ACC112 (cell line): ENCODE data around the gene GPR156.
"Not testable (repeated sequence)": the region's sequence is repeated elsewhere in the genome, so short reads cannot be mapped to it uniquely, and the experiment has no call there.

Experiments
- H2AFZ ChIP-seq: fragments of 200-600 bp; sonication (generic); one replicate; pipeline ENCODE4 v1.6.0; 2017; ENCODE audit warnings: antibody characterized with exemption, low read length; ENCODE audit not compliant: unreplicated experiment
- H3K27ac ChIP-seq: fragments of 200-600 bp; sonication (generic); 2 replicates; pipeline ENCODE4 v1.5.1; 2014; ENCODE audit warnings: low read depth, mild to moderate bottlenecking, antibody characterized with exemption, low read length, moderate library complexity
- H3K27me3 ChIP-seq: fragments of 200-600 bp; sonication (generic); 2 replicates; pipeline ENCODE4 v1.6.1; 2014; ENCODE audit warnings: mild to moderate bottlenecking, antibody characterized with exemption, low read length, moderate library complexity, mixed read lengths; ENCODE audit not compliant: insufficient read depth
- H3K36me3 ChIP-seq: fragments of 200-600 bp; sonication (generic); 2 replicates; pipeline ENCODE4 v1.6.1; 2016; ENCODE audit warnings: mild to moderate bottlenecking, antibody characterized with exemption, low read length, moderate library complexity, mixed read lengths; ENCODE audit not compliant: insufficient read depth
- H3K4me1 ChIP-seq: fragments of 200-600 bp; sonication (generic); one replicate; pipeline ENCODE4 v1.6.1; 2016; ENCODE audit warnings: low read length, mixed read lengths; ENCODE audit not compliant: insufficient read depth, unreplicated experiment, control insufficient read depth
- H3K4me3 ChIP-seq: fragments of 200-600 bp; sonication (generic); 2 replicates; pipeline ENCODE4 v1.5.1; 2014; ENCODE audit warnings: mild to moderate bottlenecking, low read depth, low read length
- H3K79me2 ChIP-seq: fragments of 200-600 bp; sonication (generic); one replicate; pipeline ENCODE4 v1.6.0; 2016; ENCODE audit warnings: low read length; ENCODE audit not compliant: control insufficient read depth, unreplicated experiment, insufficient read depth

GPR156 gene

GRCh38 chr3:120224237-120224636 lies 60.8 kb downstream of the GPR156 start:
- no peaks in the 10 kb centered on the region for H3K36me3 ChIP-seq
- no peaks in the 10 kb centered on the region for H3K79me2 ChIP-seq
- no peaks in the 10 kb centered on the region for H3K4me1 ChIP-seq
- no peaks in the 10 kb centered on the region for H3K27me3 ChIP-seq
- H3K4me3 ChIP-seq, result no peak overlapping the region
- H3K27ac ChIP-seq, result no peak overlapping the region
- no peak overlapping the region for H2AFZ ChIP-seq

DNA sequence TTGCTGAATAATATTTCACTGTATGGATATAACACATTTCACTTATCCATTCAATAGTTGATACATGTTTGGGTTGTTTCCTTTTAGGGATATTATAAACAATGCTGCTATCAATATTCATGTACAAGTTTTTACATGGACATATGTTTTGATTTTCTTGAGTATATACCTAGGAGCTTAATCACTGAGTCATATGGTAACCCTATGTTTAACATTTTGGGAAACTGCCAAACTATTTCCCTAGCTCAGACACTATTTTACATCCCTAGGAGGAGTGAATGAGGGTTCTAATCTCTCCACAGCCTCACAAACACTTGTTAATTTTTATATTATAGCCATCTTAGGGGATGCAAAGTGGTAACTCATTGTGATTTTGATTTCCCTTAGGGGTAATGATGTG lies 66.0 kb downstream of the GPR156 start:
- no peak overlapping the region for H3K4me3 ChIP-seq
- no peaks in the 10 kb centered on the region for H3K79me2 ChIP-seq
- H3K36me3 ChIP-seq, result no peaks in the 10 kb centered on the region
- H2AFZ ChIP-seq, result no peak overlapping the region
- peaks cover 10% of the 10 kb centered on the region for H3K4me1 ChIP-seq
- no peaks in the 10 kb centered on the region for H3K27me3 ChIP-seq
- no peak overlapping the region for H3K27ac ChIP-seq

- not testable (repeated sequence) for H3K36me3 ChIP-seq, H3K79me2 ChIP-seq, H3K4me3 ChIP-seq, H2AFZ ChIP-seq, H3K27me3 ChIP-seq, H3K27ac ChIP-seq
- H3K4me1 ChIP-seq, result peaks cover 15% of the 10 kb centered on the region
Observed at GRCh38 chr3:120216633-120217032, 68.4 kb downstream of the GPR156 start.

GRCh38 chr3:120214176-120214575 lies 70.8 kb downstream of the GPR156 start:
- H3K27ac ChIP-seq, result no peak overlapping the region
- no peaks in the 10 kb centered on the region for H3K27me3 ChIP-seq
- H3K36me3 ChIP-seq, result no peaks in the 10 kb centered on the region
- peak overlapping the region; percentile 5 for H2AFZ ChIP-seq
- H3K79me2 ChIP-seq, result no peaks in the 10 kb centered on the region
- H3K4me1 ChIP-seq, result peaks cover 15% of the 10 kb centered on the region
- no peak overlapping the region for H3K4me3 ChIP-seq

- H3K36me3 ChIP-seq, result no peaks in the 10 kb centered on the region
- no peak overlapping the region for H2AFZ ChIP-seq
- no peak overlapping the region for H3K4me3 ChIP-seq
- peaks cover 15% of the 10 kb centered on the region for H3K4me1 ChIP-seq
- H3K27me3 ChIP-seq, result no peaks in the 10 kb centered on the region
- H3K27ac ChIP-seq, result no peak overlapping the region
- no peaks in the 10 kb centered on the region for H3K79me2 ChIP-seq
Observed at GRCh38 chr3:120212505-120212904, 72.5 kb downstream of the GPR156 start.

DNA sequence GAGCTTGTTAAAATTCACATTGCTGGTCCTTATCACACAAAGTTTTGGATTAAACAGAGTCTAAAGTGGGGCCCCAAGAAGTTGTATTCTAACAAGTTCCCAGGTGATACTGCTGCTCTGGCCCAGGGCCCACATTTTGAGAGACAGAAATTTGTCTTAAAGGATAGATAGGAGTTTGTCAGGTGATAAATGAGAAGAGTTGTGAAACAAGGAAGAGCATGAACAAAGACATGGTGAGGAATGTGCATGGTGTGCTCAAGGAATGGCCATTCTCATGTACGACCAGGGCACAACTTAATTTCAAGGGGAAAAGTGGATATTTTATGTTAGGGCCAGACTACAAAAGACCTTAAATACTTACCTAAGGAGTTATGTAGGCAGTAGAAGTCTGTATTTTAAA lies 75.6 kb downstream of the GPR156 start:
- Histone ChIP-seq H2AFZ (no peak overlapping the region), H3K27me3 (no peaks in the 10 kb centered on the region), H3K79me2 (no peaks in the 10 kb centered on the region), H3K4me1 (peaks cover 9% of the 10 kb centered on the region), H3K36me3 (no peaks in the 10 kb centered on the region), H3K4me3 (no peak overlapping the region), H3K27ac (no peak overlapping the region)

GRCh38 chr3:120204338-120204737 lies 80.7 kb downstream of the GPR156 start:
- Histone ChIP-seq H2AFZ (no peak overlapping the region), H3K4me3 (no peak overlapping the region), H3K36me3 (no peaks in the 10 kb centered on the region), H3K79me2 (no peaks in the 10 kb centered on the region), H3K27me3 (no peaks in the 10 kb centered on the region), H3K4me1 (peaks cover 9% of the 10 kb centered on the region), H3K27ac (no peak overlapping the region)

- H2AFZ ChIP-seq, result no peak overlapping the region
- H3K27ac ChIP-seq, result no peak overlapping the region
- no peaks in the 10 kb centered on the region for H3K36me3 ChIP-seq
Observed at GRCh38 chr3:120203621-120204020, 81.4 kb downstream of the GPR156 start.

GRCh38 chr3:120203016-120203415 lies 82.0 kb downstream of the GPR156 start:
- no peaks in the 10 kb centered on the region for H3K79me2 ChIP-seq
- H3K4me3 ChIP-seq, result no peak overlapping the region
- H3K27me3 ChIP-seq, result no peaks in the 10 kb centered on the region
- H2AFZ ChIP-seq, result no peak overlapping the region
- no peak overlapping the region for H3K27ac ChIP-seq
- H3K36me3 ChIP-seq, result no peaks in the 10 kb centered on the region
- H3K4me1 ChIP-seq, result peaks cover 9% of the 10 kb centered on the region

More at GRCh38 chr3:120203621-120204020, 81.4 kb downstream of the GPR156 start:
- Histone ChIP-seq H3K4me1 (peaks cover 9% of the 10 kb centered on the region), H3K79me2 (no peaks in the 10 kb centered on the region), H3K4me3 (no peak overlapping the region), H3K27me3 (no peaks in the 10 kb centered on the region)

DNA sequence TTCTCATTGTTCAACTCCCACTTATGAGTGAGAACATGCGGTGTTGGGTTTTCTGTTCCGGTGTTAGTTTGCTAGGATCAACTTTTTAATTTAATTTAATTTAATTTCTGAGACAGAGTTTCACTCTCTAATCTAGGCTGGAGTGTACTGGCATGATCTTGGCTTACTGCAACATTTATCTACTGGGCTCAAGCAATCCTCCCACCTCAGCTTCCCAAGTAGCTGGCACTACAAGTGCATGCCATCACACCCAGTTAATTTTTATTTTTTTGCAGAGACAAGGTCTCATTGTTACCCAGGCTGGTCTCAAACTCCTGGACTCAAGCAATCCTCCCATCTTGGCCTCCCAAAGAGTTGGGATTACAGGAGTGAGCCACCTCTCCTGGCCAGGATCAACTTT lies 82.7 kb downstream of the GPR156 start:
- H3K4me1 ChIP-seq, result peaks cover 9% of the 10 kb centered on the region
- H3K27me3 ChIP-seq, result no peaks in the 10 kb centered on the region
- no peak overlapping the region for H3K27ac ChIP-seq
- no peak overlapping the region for H2AFZ ChIP-seq
- no peaks in the 10 kb centered on the region for H3K36me3 ChIP-seq
- no peak overlapping the region for H3K4me3 ChIP-seq
- no peaks in the 10 kb centered on the region for H3K79me2 ChIP-seq

DNA sequence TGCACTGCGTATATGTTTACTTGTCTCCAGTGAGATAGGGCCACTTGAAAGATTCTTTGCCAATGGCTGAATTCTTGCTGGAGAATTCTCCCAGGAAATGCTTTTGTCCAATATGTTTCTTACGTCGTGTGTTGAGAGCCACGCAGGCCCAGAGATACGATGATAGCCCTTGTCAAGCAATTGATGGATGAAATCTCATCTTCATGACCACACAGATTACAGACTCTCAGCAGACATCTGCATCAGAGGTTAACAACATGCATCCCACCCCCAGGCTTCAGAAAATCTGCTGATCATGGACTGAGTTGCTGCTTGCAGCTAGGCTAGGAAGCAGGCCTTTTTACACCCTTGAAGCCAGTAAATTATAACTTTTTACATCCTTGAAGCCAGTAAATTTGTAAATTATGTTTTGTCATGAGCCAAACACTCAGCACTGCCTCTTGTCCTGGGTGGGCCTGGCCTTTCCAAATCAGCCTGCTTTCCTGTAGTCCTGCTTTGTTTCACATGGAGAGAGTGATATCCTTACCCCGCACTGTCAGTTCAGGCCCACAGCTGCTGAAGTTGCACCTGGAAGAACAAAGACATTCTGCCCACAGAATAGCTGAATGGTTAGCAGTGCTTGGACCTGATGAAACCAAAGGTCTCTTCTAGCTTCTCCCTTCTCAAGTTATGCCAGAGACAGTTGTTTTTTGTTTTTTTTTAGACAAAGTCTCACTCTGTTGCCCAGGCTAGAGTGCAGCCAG lies 84.4 kb downstream of the GPR156 start:
- Histone ChIP-seq H2AFZ (no peak overlapping the region), H3K79me2 (no peaks in the 10 kb centered on the region), H3K27ac (no peak overlapping the region), H3K27me3 (no peaks in the 10 kb centered on the region), H3K4me3 (no peak overlapping the region), H3K4me1 (peaks cover 9% of the 10 kb centered on the region), H3K36me3 (no peaks in the 10 kb centered on the region)
